ENCODE measurements around the gene PLAAT2.

DNA sequence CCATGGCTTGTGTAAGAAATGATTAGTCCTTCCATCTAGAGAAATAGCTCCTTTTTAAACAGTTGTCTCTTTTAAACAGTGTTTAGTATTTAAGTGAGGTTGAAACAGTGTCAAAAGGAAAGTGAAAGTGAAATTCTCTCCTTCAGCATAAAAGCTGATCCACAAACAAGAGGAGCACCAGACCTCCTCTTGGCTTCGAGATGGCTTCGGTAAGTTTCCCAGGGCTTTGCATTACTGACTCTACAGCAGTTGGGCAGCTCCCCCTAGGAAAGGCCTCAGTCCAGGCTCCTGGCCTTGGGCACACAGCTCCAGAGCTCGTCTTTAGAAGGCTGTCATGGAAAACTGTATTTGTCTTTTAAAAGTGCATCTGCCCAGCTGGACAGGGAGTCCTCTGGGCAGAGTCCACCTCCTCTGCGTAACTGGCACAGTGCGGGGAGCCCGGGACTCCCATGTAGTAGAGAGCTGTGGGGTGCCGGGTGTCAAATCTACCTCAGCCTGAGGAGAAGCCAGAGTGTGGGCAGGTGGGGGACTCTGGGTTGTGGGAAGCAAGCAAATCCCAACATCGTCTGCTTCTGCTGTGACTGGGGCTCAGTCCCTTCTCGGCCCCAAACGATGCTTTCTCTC lies 26.4 kb downstream of the PLAAT2 start, which contains the start of gene PLAAT4:
- TF ChIP-seq, protein P1, sequence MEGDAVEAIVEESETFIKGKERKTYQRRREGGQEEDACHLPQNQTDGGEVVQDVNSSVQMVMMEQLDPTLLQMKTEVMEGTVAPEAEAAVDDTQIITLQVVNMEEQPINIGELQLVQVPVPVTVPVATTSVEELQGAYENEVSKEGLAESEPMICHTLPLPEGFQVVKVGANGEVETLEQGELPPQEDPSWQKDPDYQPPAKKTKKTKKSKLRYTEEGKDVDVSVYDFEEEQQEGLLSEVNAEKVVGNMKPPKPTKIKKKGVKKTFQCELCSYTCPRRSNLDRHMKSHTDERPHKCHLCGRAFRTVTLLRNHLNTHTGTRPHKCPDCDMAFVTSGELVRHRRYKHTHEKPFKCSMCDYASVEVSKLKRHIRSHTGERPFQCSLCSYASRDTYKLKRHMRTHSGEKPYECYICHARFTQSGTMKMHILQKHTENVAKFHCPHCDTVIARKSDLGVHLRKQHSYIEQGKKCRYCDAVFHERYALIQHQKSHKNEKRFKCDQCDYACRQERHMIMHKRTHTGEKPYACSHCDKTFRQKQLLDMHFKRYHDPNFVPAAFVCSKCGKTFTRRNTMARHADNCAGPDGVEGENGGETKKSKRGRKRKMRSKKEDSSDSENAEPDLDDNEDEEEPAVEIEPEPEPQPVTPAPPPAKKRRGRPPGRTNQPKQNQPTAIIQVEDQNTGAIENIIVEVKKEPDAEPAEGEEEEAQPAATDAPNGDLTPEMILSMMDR (IDR thresholded peaks at IDR 0.05) = no peak
- no peak for TF ChIP-seq POLR2A (IDR thresholded peaks at IDR 0.05)

Data from ovary (tissue), 3 donors.